ENCODE measurements around the gene ZC3HAV1L. TPM values are rescaled to one million over a fixed set of nuclear protein-coding genes. Genes with fewer than 3 reads are reported as not detected.
"Not testable (repeated sequence)": the region's sequence is repeated elsewhere in the genome, so short reads cannot be mapped to it uniquely, and the experiment has no call there.

Gene ZC3HAV1L
- polyA plus RNA-seq, 3 donors = 1.2 to 1.9 (median 1.7) TPM

GRCh38 chr7:139058943-139059342, 23.1 kb upstream of the ZC3HAV1L start:
- no peak overlapping the region for H3K27ac ChIP-seq (ENCODE audit: low read depth, low read length)
- WGBS, 3 donors = 27 to 64% (median 30%) methylated on average over 5 of the region's 5 CpGs

GRCh38 chr7:139055674-139056073, 19.8 kb upstream of the ZC3HAV1L start:
- H3K27ac ChIP-seq (ENCODE audit: low read depth, low read length) = no peak overlapping the region
- 98 to 100% (median 100%) methylated on average over 1 of the region's 1 CpG for WGBS, 3 donors

GRCh38 chr7:139054656-139055055, 18.8 kb upstream of the ZC3HAV1L start:
- not testable (repeated sequence) for H3K27ac ChIP-seq (ENCODE audit: low read depth, low read length)
- 97 to 98% (median 97%) methylated on average over 14 of the region's 14 CpGs for WGBS, 3 donors

- no peak overlapping the region for H3K27ac ChIP-seq (ENCODE audit: low read depth, low read length)
- 67 to 70% (median 68%) methylated on average over 2 of the region's 2 CpGs for WGBS, 3 donors
Observed at GRCh38 chr7:139054101-139054500, 18.3 kb upstream of the ZC3HAV1L start.

- no peak overlapping the region for H3K27ac ChIP-seq (ENCODE audit: low read depth, low read length)
Observed at GRCh38 chr7:139051655-139052054, 15.8 kb upstream of the ZC3HAV1L start.

- no peak overlapping the region for H3K27ac ChIP-seq (ENCODE audit: low read depth, low read length)
- WGBS, 3 donors = 94 to 100% (median 100%) methylated on average over 1 of the region's 1 CpG
Observed at GRCh38 chr7:139049936-139050335, 14.1 kb upstream of the ZC3HAV1L start.

GRCh38 chr7:139049111-139049510, 13.3 kb upstream of the ZC3HAV1L start:
- H3K27ac ChIP-seq (ENCODE audit: low read depth, low read length) = no peak overlapping the region
- 74 to 89% (median 79%) methylated on average over 7 of the region's 7 CpGs for WGBS, 3 donors

GRCh38 chr7:139047970-139048369, 12.1 kb upstream of the ZC3HAV1L start:
- H3K27ac ChIP-seq (ENCODE audit: low read depth, low read length) = no peak overlapping the region
- WGBS, 3 donors = 81 to 91% (median 87%) methylated on average over 3 of the region's 3 CpGs

- WGBS, 3 donors = 78 to 91% (median 85%) methylated on average over 6 of the region's 6 CpGs
- H3K27ac ChIP-seq (ENCODE audit: low read depth, low read length) = no peak overlapping the region
Observed at GRCh38 chr7:139046143-139046542, 10.3 kb upstream of the ZC3HAV1L start.

- no peak overlapping the region for H3K27ac ChIP-seq (ENCODE audit: low read depth, low read length)
- WGBS, 3 donors = 68 to 88% (median 79%) methylated on average over 5 of the region's 5 CpGs
Observed at GRCh38 chr7:139044813-139045794, 9.3 kb upstream of the ZC3HAV1L start.

GRCh38 chr7:139043823-139044812, 8.3 kb upstream of the ZC3HAV1L start:
- WGBS, 3 donors = 59 to 81% (median 59%) methylated on average over 14 of the region's 14 CpGs
- H3K27ac ChIP-seq (ENCODE audit: low read depth, low read length) = no peak overlapping the region

GRCh38 chr7:139041378-139042085, 5.7 kb upstream of the ZC3HAV1L start:
- 38 to 68% (median 55%) methylated on average over 6 of the region's 6 CpGs for WGBS, 3 donors

GRCh38 chr7:139038691-139039090, 2.8 kb upstream of the ZC3HAV1L start:
- 62 to 93% (median 91%) methylated on average over 2 of the region's 2 CpGs for WGBS, 3 donors
- H3K27ac ChIP-seq (ENCODE audit: low read depth, low read length) = no peak overlapping the region

More at GRCh38 chr7:139041378-139042085, 5.7 kb upstream of the ZC3HAV1L start:
- no peak overlapping the region for H3K27ac ChIP-seq (ENCODE audit: low read depth, low read length)

- 73 to 88% (median 80%) methylated on average over 3 of the region's 3 CpGs for WGBS, 3 donors
- no peak overlapping the region for H3K27ac ChIP-seq (ENCODE audit: low read depth, low read length)
Observed at GRCh38 chr7:139036901-139037300, 1.1 kb upstream of the ZC3HAV1L start.

GRCh38 chr7:139034855-139035585, 822 bp downstream of the ZC3HAV1L start:
- no peak overlapping the region for H3K27ac ChIP-seq (ENCODE audit: low read depth, low read length)
- 7 to 13% (median 9%) methylated on average over 32 to 47 of the region's 47 CpGs for WGBS, 3 donors

- WGBS, 3 donors = 90 to 98% (median 93%) methylated on average over 5 of the region's 5 CpGs
- H3K27ac ChIP-seq (ENCODE audit: low read depth, low read length) = no peak overlapping the region
Observed at GRCh38 chr7:139034336-139034735, 1.5 kb downstream of the ZC3HAV1L start.

GRCh38 chr7:139033346-139034114, 2.3 kb downstream of the ZC3HAV1L start:
- no peak overlapping the region for H3K27ac ChIP-seq (ENCODE audit: low read depth, low read length)
- WGBS, 3 donors = 80 to 89% (median 80%) methylated on average over 6 of the region's 6 CpGs

Data from adipose tissue (tissue), 3 donors.